ENCODE data around the gene SMAD7.

DNA sequence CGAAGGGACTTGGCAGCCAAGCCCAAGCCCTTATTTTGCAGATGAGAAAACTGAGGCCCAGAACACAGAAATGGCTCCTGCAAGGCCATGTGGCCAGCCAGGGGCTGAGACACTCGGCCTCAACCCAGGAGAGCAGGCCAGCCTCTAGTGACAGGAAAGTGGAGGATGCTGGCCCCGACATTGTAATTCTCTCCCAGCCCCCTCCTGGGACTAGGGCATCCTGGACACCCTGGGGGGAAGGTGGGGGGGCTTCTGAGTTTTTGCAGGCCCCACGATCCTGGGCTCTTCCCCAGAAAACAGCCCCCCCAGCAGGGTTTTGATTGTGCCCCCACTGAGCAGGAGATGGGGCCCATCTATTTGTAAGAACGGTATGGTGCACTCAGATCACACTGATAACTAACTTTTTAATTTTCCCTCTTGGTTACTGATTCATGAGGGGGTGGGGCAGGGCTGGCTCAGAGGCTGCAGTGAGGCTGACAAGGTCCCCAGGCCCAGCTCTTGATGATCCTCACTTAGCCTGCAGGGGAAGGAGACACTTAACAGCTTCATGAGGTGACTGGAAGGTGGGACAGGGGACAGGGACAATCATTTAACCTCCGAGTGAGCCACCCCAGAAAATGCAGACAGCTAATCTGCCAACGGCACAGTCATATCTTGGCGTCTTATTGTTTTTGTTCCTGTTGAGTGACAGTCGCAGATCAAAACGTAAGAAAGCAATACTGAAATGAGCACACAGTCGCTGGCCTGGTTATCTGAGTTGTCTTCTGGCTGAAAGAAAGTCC lies 18.9 kb downstream of the SMAD7 start:
- TF ChIP-seq, protein P1, sequence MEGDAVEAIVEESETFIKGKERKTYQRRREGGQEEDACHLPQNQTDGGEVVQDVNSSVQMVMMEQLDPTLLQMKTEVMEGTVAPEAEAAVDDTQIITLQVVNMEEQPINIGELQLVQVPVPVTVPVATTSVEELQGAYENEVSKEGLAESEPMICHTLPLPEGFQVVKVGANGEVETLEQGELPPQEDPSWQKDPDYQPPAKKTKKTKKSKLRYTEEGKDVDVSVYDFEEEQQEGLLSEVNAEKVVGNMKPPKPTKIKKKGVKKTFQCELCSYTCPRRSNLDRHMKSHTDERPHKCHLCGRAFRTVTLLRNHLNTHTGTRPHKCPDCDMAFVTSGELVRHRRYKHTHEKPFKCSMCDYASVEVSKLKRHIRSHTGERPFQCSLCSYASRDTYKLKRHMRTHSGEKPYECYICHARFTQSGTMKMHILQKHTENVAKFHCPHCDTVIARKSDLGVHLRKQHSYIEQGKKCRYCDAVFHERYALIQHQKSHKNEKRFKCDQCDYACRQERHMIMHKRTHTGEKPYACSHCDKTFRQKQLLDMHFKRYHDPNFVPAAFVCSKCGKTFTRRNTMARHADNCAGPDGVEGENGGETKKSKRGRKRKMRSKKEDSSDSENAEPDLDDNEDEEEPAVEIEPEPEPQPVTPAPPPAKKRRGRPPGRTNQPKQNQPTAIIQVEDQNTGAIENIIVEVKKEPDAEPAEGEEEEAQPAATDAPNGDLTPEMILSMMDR (IDR thresholded peaks at IDR 0.05) = peak in 1 of 6 experiments; percentile 14
- no peak for TF ChIP-seq POLR2A (IDR thresholded peaks at IDR 0.05)
